Heart left ventricle (tissue), 16 donors: ENCODE data around the gene NXN. TPM values are rescaled to one million over a fixed set of nuclear protein-coding genes. Genes with fewer than 3 reads are reported as not detected.

Source experiments
- ATAC-seq, 4 donors: fragments of 200-7000 bp; cut with Tn5 transposase; one replicate each; pipeline ENCODE4 v1.9.1; 2020 to 2022; ENCODE audit warnings: moderate library complexity in 4 of 4, mild to moderate bottlenecking in 3 of 4, moderate number of reproducible peaks in 1 of 4
- DNase-seq, 5 donors: peaks; one replicate each; pipeline ENCODE4 v3.0.0-alpha.2; 2020
- H3K27ac ChIP-seq, 12 donors: fragments of 200-600 bp; sonication (generic) in 4 of 12; one replicate each; pipeline versions ENCODE4 v1.5.0 to v1.8.0; 2016 to 2022; ENCODE audit warnings: mild to moderate bottlenecking in 2 of 12
- H3K27me3 ChIP-seq, 9 donors: fragments of 200-600 bp; sonication (generic) in 2 of 9; one replicate each; pipeline versions ENCODE4 v1.5.1 to v1.8.0; 2016 to 2022; ENCODE audit warnings: mild to moderate bottlenecking in 3 of 9
- H3K36me3 ChIP-seq, 9 donors: fragments of 200-600 bp; sonication (generic) in 2 of 9; one replicate each; pipeline versions ENCODE4 v1.5.0 to v1.8.0; 2018 to 2022; ENCODE audit warnings: mild to moderate bottlenecking in 2 of 9
- H3K4me1 ChIP-seq, 12 donors: fragments of 200-600 bp; sonication (generic) in 4 of 12; one replicate each; pipeline versions ENCODE4 v1.5.0 to v1.8.0; 2016 to 2022; ENCODE audit warnings: mild to moderate bottlenecking in 3 of 12
- H3K4me3 ChIP-seq, 12 donors: fragments of 200-600 bp; sonication (generic) in 4 of 12; one replicate each; pipeline versions ENCODE4 v1.5.0 to v1.8.0; 2017 to 2022; ENCODE audit warnings: mild to moderate bottlenecking in 9 of 12, moderate library complexity in 4 of 12
- H3K9me3 ChIP-seq, 12 donors: fragments of 200-600 bp; sonication (generic) in 4 of 12; one replicate each; pipeline versions ENCODE4 v1.5.0 to v1.8.0; 2016 to 2022; ENCODE audit warnings: mild to moderate bottlenecking in 1 of 12
- POLR2A ChIP-seq, 2 donors: fragments of 450-650 bp; IDR thresholded peaks; one replicate each; pipeline ENCODE4 v1.6.1; 2017; ENCODE audit warnings: antibody characterized with exemption in 2 of 2, mild to moderate bottlenecking in 2 of 2, moderate library complexity in 2 of 2
- WGBS, 4 donors: extraction: QIAGEN DNeasy Blood & Tissue Kit in 2 of 4; methylation state at CpG; one replicate each; pipeline versions ENCODE4 v1.1.5 to v1.1.7; 2013 to 2018; 5-methylcytosine and 5-hydroxymethylcytosine counted together
- intact Hi-C, 10 donors: fragments of 100-400 bp; cut with DNase I; formaldehyde crosslinking; loops; one replicate each; pipeline versions ENCODE4 v1.11.1 to v1.14.2; 2022
- polyA plus RNA-seq, 2 donors: library from polyadenylated mRNA; stranded (reverse); fragments of 200-250 nt; gene quantifications; one replicate each; pipeline ENCODE4 v1.2.3, GENCODE V29; 2013
- total RNA-seq, 9 donors: library from RNA; depleted of rRNA in 2 of 9; stranded (reverse); fragments of >200 nt in 2 of 9; fragmentation: NEBNext Ultra II Directional in 3 of 9; extraction: Animal tissue kit (Norgen Biotek cat#: 25700) in 3 of 9; gene quantifications; one replicate each; pipeline versions ENCODE4 v1.1.0 to v1.2.4, GENCODE V29; 2016 to 2023
- TF ChIP-seq, protein P1 (sequence below), 12 donors: fragments of 200-600 bp; sonication (generic) in 4 of 12; IDR thresholded peaks; one replicate each; pipeline versions ENCODE4 v1.5.0 to v1.8.0; 2018 to 2022; ENCODE audit warnings: antibody characterized with exemption in 12 of 12, mild to moderate bottlenecking in 5 of 12
- donor health status: ischemic (EF 13 %, LVEDD 7.1; RV severe dilation, severe dysfunction).
- donor health status: healthy with polysubstance abuse.
- donor health status: DM: no; HTN: yes; CAD: no.
- donor health status: DM: no; HTN: no; CAD: no.
- donor health status: ischemic (EF 25% LVEDD 6.9; RV normal size, moderate dysfunction).
- donor health status: ischemic (EF 25% LVEDD 5.7; RV mildly dilated, moderate dysfunction).
- donor health status: healthy.
- donor health status: DM: yes; HTN: yes; CAD: no.
- donor health status: ischemic (EF 35%, LVEDD 5.7; RV mildly dilated, moderate dysfunction).
- donor health status: nonischemic (EF 11% LVEDD 7.7; RV severe dilation, severe dysfunction).
- donor health status: DM: yes; HTN: yes; CAD: no.
- donor health status: PGD.
- donor health status: ischemic (EF 29% LVEDD 5.4; RV normal size, mild dysfunction).
- donor health status: nonischemic (EF 23%, LVEDD 6.1; RV moderate dilation, normal function).

Gene NXN
- total and polyA plus RNA-seq, 11 donors, result 8.6 to 20.3 (median 14.1) TPM

DNA sequence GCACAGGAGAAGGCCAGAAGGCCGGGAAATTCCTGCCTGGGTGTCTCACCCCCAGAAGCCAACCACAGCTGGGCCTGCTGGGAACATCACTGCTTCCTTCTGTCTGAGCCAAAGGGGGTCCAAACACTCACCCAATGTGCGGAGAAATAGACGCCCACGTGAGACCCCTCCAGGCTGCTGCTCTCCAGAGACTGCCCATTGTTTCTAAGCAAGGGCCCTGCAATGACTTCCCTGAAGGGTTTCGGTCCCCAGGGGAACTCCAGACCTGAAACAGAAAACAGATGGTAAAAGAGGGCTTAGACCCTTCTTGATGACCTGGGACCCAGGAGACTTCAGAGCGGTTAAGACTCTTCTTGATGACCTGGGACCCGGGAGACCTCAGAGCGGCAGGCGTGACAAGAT lies 156.1 kb downstream of the NXN start:
- intact Hi-C loops, result no loop called here
- Histone ChIP-seq H3K9me3 (no peaks in the 10 kb centered on the region), H3K36me3 (peaks cover 0 to 28% (median 12%) of the 10 kb centered on the region in 9 donors), H3K4me1 (peaks cover 0 to 7% (median 0%) of the 10 kb centered on the region in 12 donors), H3K4me3 (no peak overlapping the region), H3K27me3 (no peaks in the 10 kb centered on the region), H3K27ac (no peak overlapping the region)
- DNase-seq (no peak), ATAC-seq (no peak)
- no peak for TF ChIP-seq POLR2A (IDR thresholded peaks at IDR 0.05)
- TF ChIP-seq, protein P1, sequence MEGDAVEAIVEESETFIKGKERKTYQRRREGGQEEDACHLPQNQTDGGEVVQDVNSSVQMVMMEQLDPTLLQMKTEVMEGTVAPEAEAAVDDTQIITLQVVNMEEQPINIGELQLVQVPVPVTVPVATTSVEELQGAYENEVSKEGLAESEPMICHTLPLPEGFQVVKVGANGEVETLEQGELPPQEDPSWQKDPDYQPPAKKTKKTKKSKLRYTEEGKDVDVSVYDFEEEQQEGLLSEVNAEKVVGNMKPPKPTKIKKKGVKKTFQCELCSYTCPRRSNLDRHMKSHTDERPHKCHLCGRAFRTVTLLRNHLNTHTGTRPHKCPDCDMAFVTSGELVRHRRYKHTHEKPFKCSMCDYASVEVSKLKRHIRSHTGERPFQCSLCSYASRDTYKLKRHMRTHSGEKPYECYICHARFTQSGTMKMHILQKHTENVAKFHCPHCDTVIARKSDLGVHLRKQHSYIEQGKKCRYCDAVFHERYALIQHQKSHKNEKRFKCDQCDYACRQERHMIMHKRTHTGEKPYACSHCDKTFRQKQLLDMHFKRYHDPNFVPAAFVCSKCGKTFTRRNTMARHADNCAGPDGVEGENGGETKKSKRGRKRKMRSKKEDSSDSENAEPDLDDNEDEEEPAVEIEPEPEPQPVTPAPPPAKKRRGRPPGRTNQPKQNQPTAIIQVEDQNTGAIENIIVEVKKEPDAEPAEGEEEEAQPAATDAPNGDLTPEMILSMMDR (IDR thresholded peaks at IDR 0.05), result no peak
- WGBS, 4 donors, result 86 to 98% (median 92%) methylated on average over 9 of the region's 9 CpGs

- H3K4me1 ChIP-seq, result peaks cover 0 to 2% (median 0%) of the 10 kb centered on the region in 12 donors
- H3K4me3 ChIP-seq, result no peak overlapping the region
- no peaks in the 10 kb centered on the region for H3K9me3 ChIP-seq
- WGBS, 4 donors, result 95 to 97% (median 96%) methylated on average over 19 of the region's 19 CpGs
- ATAC-seq (no peak), DNase-seq (no peak)
- H3K27me3 ChIP-seq, result no peaks in the 10 kb centered on the region
- no peak overlapping the region for H3K27ac ChIP-seq
- H3K36me3 ChIP-seq, result peaks cover 0 to 49% (median 15%) of the 10 kb centered on the region in 9 donors
- intact Hi-C loops, result no loop called here
- TF ChIP-seq, protein P1 (IDR thresholded peaks at IDR 0.05), result no peak
- no peak for TF ChIP-seq POLR2A (IDR thresholded peaks at IDR 0.05)
These were observed 160.3 kb downstream of the NXN start for GRCh38 chr17:819251-819650.

DNA sequence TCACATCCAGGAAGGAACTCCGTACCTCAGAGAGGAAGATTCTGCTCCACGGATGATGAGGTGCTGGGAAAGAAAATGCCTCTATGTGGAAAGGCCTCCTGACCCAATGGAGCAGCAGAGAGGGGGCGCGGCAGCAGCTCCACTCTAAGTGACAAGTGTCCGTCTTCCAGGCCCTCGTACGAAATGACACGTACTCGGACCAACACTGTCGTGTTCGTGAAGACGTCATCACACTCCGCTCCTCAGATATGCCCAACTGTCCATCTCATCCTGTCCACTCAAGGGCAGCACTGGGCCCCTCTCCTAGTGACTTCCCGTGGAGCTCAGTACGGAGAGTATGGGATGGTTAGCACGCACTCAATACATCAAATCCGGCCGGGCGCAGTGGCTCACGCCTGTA lies 165.2 kb downstream of the NXN start:
- Histone ChIP-seq H3K27me3 (no peaks in the 10 kb centered on the region), H3K9me3 (no peaks in the 10 kb centered on the region), H3K4me3 (no peak overlapping the region), H3K27ac (no peak overlapping the region), H3K4me1 (no peaks in the 10 kb centered on the region), H3K36me3 (peaks cover 0 to 44% (median 16%) of the 10 kb centered on the region in 9 donors)
- WGBS, 4 donors, result 87 to 93% (median 92%) methylated on average over 20 of the region's 20 CpGs
- no peak for DNase-seq
- intact Hi-C loops, result no loop called here
- ATAC-seq, result no peak
- TF ChIP-seq, protein P1 (IDR thresholded peaks at IDR 0.05), result no peak
- no peak for TF ChIP-seq POLR2A (IDR thresholded peaks at IDR 0.05)

DNA sequence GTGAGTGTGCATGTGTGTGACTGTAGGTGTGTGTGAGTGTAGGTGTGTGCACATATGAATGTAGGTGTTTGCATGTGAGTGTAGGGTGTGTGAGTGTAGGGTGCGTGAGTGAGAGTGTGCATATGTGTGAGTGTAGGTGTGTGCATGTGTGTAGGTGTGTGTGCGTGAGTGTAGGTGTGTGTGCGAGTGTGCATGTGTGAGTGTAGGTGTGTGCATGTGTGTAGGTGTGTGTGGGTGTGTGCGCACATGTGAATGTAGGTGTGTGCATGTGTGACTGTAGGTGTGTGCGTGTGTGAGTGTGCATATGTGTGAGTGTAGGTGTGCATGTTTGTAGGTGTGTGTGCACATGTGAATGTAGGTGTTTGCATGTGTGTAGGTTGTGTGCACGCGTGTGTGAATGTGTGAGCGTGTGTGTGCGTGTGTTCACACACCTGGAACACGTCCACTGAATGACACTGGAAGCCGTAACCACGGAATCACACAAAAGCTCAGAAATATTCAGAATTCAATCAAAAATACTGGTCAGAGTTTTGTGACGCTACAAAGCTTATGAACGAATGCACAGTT lies 166.9 kb downstream of the NXN start:
- intact Hi-C loops, result no loop called here
- ATAC-seq (no peak), DNase-seq (no peak)
- 92 to 97% (median 94%) methylated on average over 14 of the region's 14 CpGs for WGBS, 4 donors
- H3K27ac ChIP-seq, result no peak overlapping the region
- H3K4me1 ChIP-seq, result no peaks in the 10 kb centered on the region
- H3K27me3 ChIP-seq, result no peaks in the 10 kb centered on the region
- peaks cover 0 to 27% (median 2%) of the 10 kb centered on the region in 9 donors for H3K36me3 ChIP-seq
- no peaks in the 10 kb centered on the region for H3K9me3 ChIP-seq
- TF ChIP-seq, protein P1 (IDR thresholded peaks at IDR 0.05), result no peak
- TF ChIP-seq POLR2A (IDR thresholded peaks at IDR 0.05), result no peak
- H3K4me3 ChIP-seq, result no peak overlapping the region
